Hepatocyte (in vitro differentiated cells): ENCODE data around the gene LRRC47.
"Not testable (repeated sequence)": the region's sequence is repeated elsewhere in the genome, so short reads cannot be mapped to it uniquely, and the experiment has no call there.

Experiments used
- EZH2 ChIP-seq: fragments of 200-600 bp; sonication (generic); IDR thresholded peaks from 2 replicates; pipeline ENCODE4 v1.6.1; 2016; ENCODE audit warnings: antibody characterized with exemption, mild to moderate bottlenecking, borderline replicate concordance
- TF ChIP-seq, protein P1 (sequence below): fragments of 200-600 bp; sonication (generic); IDR thresholded peaks from 2 replicates; pipeline ENCODE4 v1.5.1; 2016; ENCODE audit warnings: antibody characterized with exemption, mild to moderate bottlenecking; ENCODE audit not compliant: poor library complexity

DNA sequence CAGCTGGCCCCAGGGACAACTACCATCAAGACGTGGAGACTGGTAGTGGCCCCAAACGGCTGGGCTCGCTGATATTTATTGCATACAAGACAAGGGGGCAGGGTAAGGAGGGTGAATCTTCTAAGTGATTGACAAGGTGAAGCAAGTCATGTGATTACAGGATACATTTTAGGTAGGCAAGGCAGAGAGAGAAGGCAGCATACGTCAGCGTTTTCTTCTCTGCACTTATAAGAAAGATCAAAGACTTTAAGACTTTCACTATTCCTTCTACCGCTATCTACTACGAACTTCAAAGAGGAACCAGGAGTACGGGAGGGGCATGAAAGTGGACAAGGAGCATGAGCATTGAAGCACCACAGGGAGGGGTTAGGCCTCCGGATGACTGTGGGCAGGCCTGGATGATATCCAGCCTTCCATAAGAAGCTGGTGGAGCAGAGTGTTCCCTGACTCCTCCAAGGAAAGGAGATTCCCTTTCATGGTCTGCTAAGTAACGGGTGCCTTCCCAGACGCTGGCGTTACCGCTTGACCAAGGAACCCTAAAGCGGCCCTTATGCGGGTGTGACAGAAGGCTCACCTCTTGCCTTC, 47.9 kb downstream of the LRRC47 start:
- TF ChIP-seq, protein P1, sequence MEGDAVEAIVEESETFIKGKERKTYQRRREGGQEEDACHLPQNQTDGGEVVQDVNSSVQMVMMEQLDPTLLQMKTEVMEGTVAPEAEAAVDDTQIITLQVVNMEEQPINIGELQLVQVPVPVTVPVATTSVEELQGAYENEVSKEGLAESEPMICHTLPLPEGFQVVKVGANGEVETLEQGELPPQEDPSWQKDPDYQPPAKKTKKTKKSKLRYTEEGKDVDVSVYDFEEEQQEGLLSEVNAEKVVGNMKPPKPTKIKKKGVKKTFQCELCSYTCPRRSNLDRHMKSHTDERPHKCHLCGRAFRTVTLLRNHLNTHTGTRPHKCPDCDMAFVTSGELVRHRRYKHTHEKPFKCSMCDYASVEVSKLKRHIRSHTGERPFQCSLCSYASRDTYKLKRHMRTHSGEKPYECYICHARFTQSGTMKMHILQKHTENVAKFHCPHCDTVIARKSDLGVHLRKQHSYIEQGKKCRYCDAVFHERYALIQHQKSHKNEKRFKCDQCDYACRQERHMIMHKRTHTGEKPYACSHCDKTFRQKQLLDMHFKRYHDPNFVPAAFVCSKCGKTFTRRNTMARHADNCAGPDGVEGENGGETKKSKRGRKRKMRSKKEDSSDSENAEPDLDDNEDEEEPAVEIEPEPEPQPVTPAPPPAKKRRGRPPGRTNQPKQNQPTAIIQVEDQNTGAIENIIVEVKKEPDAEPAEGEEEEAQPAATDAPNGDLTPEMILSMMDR = not testable (repeated sequence)
- not testable (repeated sequence) for TF ChIP-seq EZH2
